Posterior vena cava (tissue), 2 donors: ENCODE data around the gene RNF180. TPM values are rescaled to one million over a fixed set of nuclear protein-coding genes. Genes with fewer than 3 reads are reported as not detected.
A peak's percentile ranks its signal among the peaks of the same experiment; 100 is the strongest.
"Not testable (repeated sequence)": the region's sequence is repeated elsewhere in the genome, so short reads cannot be mapped to it uniquely, and the experiment has no call there.

Experiments
- DNase-seq: peaks from one replicate; pipeline ENCODE4 v3.0.0-alpha.2; 2020; ENCODE audit warnings: low spot score
- intact Hi-C, 2 donors: fragments of 100-400 bp; cut with DNase I; formaldehyde crosslinking; loops; one replicate each; pipeline versions ENCODE4 v1.14.1 to v1.14.2; 2022 to 2023
- total RNA-seq, 2 donors: library from RNA; stranded (reverse); fragmentation: NEBNext Ultra II Directional; extraction: Animal tissue kit (Norgen Biotek cat#: 25700); gene quantifications; one replicate each; pipeline ENCODE4 v1.2.1, GENCODE V29; 2021
- donor health status: DM: yes; HTN: yes; CAD: no.
- donor health status: DM: yes; HTN: yes; CAD: no.

Gene RNF180
- total RNA-seq, 2 donors from 2014 or later = 49.6 to 50.7 TPM

- intact Hi-C loops = no loop called here
- DNase-seq = no peak
Measured at GRCh38 chr5:64221911-64222310, 56.3 kb downstream of the RNF180 start.

- peak; percentile 74 for DNase-seq
- intact Hi-C loops = loop anchor here in 1 of 2 donors (5.0 kb wide), 1 partner anchor 387 kb away; no protein-coding TSS in a partner anchor
Measured at GRCh38 chr5:64225286-64225981, 59.8 kb downstream of the RNF180 start.

GRCh38 chr5:64227131-64227537, 61.5 kb downstream of the RNF180 start:
- intact Hi-C loops = loop anchor here in 1 of 2 donors (5.0 kb wide), 1 partner anchor 385 kb away; no protein-coding TSS in a partner anchor
- DNase-seq = peak; percentile 76

DNA sequence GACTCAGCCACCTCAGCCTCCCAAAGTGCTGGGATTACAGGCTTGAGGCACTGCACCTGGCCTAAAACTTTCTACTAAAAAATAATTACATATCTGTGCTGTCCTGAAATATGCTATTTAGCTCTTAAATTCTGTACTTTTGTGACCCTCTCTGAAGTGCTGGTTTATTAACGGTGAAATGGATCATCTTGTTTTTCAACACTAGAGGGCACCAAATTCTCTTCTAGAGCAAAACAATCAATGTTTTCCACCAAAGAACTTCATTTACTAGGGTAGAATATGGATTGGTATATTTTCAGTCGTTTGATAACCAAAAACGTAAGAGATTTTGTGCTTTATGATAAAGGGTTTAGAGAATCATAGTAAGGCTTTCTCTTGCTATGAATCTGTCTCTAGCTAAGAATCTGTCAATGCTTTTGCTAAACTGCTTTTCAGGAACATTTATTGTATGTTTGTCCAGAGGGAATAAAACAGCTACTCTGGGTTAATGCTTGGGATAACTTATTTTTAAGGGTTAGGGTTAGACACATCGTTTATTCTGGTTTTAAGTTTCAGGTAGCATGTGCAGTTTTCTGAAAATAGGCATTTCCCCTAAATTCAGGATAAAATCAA, 63.6 kb downstream of the RNF180 start:
- no peak for DNase-seq
- intact Hi-C loops = loop anchor here in 1 of 2 donors (5.0 kb wide), 1 partner anchor 383 kb away; no protein-coding TSS in a partner anchor

DNA sequence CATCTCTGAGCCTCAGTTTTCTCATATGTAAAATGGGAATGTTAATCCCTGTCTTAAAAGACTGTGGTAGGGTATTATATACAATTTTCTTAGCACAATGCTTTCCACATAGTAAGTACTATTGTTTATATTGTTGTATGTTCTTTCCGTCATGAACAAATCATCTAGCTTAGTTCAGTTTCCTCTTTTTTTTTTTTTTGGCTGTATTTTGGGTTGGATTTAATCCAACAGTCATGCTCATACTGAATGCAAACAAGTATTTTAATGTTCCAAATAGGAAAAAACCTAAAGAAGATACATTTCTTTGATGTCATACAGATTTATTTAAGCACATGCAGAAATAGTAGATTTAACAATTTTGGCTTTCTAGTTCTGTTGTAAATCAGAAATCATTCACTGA, 95.1 kb downstream of the RNF180 start:
- no peak for DNase-seq
- intact Hi-C loops = no loop called here

DNA sequence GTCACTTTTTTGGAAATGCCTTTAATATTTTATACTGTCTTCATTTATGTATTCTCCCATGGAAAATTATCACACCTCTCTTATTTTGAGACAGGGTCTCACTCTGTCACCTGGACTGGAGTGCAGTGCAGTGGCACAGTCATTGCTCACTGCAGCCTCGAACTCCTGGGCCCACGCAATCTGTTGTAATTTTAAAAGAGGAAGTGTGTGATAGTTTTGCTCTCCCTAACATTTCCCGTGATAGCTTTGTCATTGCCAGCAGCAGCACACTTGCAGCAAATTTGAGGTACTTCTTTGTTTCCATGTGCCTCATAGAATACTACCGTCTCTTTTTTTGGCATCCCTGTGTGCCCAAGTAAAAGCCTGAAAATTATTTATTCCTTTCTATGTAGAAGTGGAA, 103.5 kb downstream of the RNF180 start:
- intact Hi-C loops = no loop called here
- DNase-seq = no peak

GRCh38 chr5:64273276-64273675, 107.6 kb downstream of the RNF180 start:
- intact Hi-C loops = no loop called here
- no peak for DNase-seq

DNA sequence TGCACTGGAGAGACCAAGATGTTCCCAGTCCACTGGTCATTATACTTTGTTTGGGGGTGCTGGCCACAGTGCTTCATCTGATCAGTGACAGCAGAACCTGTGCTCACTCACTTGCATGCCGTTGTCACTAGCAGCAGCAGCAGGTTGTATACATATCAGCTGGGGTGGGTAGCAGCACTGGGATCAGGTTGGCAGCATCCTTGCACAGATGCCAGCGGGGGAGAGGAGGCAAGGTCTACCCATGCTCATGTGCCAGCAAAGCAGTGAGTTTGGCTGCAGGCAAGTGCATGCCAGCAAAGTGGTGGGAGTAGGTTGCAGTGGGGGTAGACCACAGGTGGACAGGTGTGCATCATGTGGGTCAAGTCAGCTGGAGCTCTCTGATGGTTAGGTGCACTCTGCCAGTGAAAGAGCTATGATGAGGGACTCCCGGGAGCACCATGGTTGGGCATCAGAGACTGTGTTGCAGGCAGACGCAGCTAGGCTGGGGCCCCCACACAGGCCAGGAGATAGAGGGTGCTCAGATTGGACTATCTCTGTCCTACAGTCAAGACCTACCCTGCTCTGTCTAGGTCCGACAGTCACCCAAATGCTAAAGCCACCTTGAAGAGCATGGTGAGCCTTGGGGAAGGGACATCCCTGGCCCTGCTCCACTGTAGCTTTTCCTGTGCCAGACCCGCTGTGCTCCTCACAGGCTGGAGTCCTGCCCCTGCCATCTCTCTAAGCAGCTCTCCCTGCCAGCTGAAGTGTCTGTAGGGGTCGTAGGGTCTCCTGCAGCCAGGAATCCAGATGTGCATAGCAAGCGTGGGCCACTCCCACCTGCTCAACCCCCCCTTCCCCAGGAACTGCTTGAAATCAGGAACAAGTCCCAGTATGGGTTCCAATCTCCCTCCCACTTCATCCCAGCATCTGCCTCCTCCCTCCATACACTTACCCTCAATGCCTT, 119.8 kb downstream of the RNF180 start:
- intact Hi-C loops = no loop called here
- peak; percentile 71 for DNase-seq

DNA sequence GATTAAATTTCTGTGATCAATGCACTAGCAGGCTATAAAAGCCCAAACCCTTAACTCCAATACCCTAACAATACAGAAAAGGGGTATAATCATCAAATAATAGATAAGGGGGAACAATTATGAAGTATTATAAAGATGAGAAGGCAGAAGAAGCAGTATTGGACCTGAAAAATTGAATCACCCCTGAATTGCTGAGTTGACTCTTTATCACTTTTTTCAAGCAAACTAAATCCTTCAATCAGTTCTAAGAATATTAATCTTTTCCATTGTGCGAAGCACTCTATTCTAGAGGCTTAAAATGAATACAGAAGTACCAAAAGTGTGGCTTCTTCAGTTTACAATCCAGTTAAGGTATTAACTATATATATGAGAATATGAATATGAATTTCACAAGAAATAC, 120.7 kb downstream of the RNF180 start:
- intact Hi-C loops = no loop called here
- no peak for DNase-seq

DNA sequence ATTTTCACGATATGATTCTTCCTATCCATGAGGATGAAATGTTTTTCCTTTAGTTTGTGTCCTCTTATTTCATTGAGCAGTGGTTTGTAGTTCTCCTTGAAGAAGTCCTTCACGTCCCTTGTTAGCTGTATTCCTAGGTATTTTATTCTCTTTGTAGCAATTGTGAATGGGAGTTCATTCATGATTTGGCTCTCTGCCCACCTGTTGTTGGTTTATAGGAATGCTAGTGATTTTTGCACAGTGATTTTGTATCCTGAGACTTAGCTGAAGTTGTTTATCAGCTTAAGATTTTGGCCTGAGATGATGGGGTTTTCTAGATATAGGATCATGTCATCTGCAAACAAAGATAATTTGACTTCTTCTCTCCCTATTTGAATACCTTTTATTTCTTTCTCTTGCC, 122.9 kb downstream of the RNF180 start:
- intact Hi-C loops, DNase-seq: not testable (repeated sequence)

DNA sequence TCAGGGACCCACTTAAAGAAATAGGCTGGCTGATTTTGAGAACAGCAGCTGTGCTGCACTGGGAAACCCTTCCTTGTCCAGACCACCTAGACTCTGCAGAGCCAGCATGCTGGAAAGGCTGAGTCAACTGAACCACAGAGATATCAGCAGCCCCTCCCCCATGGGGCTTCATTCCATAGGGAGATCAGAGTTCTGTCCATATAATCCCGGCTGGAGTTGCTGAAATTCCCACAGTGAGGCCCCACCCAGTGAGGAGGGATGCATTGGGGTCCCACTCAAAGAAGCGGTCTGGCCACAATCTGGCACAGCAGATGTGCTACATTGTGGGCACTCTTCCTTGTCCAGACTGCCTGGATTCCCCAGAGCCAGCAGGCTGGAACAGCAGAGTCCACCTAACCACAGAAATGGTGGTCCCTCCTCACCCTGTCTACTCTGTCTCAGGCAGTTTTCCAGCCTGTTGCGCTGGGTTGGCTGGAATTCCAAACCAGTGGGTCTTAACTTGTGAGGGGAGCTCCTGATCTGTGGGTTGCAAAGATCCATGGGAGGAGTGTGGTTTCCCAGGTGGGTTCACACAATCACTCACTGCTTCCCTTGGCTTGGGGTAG, 127.1 kb downstream of the RNF180 start:
- intact Hi-C loops = no loop called here
- peak; percentile 42 for DNase-seq

DNA sequence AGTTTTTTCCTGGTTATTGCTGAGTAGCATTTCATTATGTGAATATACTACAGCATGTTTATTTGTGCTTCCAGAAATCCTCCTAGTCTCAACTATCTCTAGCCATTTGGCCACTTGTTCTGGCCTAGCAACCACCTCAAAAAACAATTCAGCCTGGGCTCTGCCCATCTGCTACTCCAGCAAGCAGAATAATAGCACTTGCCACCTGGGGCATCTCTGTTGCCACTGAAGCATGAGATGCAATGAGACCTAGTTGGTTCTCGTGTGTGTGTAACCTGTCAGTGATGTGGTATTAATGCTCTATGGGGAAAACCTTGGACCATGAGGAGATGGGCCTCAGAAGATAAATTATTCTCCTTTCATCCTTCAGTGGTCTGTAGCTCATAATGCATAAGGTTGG, 129.5 kb downstream of the RNF180 start:
- no peak for DNase-seq
- intact Hi-C loops = loop anchor here in 1 of 2 donors (1.0 kb wide), 1 partner anchor 23 kb away; no protein-coding TSS in a partner anchor

GRCh38 chr5:64298586-64298985, 132.9 kb downstream of the RNF180 start:
- DNase-seq = no peak
- intact Hi-C loops = no loop called here

- no peak for DNase-seq
- intact Hi-C loops = no loop called here
Measured at GRCh38 chr5:64299805-64300204, 134.2 kb downstream of the RNF180 start.

- no peak for DNase-seq
- intact Hi-C loops = no loop called here
Measured at GRCh38 chr5:64301566-64301965, 135.9 kb downstream of the RNF180 start.

GRCh38 chr5:64308135-64308534, 142.5 kb downstream of the RNF180 start:
- DNase-seq = no peak
- intact Hi-C loops = no loop called here

DNA sequence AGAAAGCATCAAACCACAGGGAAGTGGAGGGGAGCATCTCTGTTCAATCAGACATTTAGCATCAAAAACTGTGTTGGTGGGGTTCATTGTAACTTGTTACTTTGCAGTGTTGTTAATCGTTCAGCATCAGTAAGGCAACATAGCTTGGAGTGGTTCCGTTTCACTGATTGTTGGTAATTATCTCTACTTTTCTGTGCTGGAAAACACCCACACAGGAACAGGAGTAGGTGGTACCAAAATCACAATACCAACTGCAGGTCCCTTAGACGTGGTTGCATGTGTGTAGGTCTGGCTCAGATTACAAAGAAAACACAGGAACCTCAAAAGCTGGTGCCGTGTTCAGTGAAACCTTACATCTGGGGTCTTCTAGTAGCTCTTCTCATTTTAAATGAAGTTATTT, 146.8 kb downstream of the RNF180 start:
- intact Hi-C loops = no loop called here

DNA sequence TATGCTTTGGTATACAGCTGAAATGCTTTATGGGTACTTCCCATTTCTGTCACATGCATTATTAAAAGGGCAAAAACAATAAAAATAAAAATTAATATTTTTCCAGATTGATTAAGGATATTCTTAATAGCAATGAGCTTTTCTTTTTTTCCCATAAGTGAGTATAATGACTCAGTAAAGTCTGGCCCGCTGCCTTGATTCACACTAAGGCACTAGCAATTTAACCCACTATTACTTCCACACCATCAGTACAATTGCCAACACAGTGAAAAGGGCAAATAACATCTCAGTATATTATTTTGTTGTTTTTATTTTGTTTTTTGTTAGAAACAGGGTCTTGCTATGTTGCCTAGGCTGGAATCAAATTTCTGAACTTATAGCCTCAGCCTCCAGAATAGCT, 150.1 kb downstream of the RNF180 start:
- intact Hi-C loops = no loop called here
- DNase-seq = no peak

More for the DNA sequence above, 146.8 kb downstream of the RNF180 start:
- no peak for DNase-seq

DNA sequence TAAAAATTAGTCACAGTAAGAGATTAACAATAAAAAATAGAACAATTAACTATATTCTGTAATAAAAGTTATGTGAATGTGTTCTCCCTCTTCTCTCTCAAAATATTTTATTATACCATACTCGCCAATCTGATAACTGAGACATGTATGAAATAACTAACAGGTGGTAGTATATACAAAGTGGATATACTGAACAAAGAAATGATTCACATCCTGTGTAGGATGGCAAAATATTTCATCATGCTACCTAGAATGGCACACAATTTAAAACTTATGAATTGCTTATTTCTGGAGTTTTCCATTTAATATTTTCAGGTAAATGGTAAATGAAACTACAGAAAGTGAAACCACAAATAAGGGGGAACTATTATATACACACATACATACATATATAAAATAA, 152.5 kb downstream of the RNF180 start:
- no peak for DNase-seq
- intact Hi-C loops = no loop called here
